HCT116 (cell line): ENCODE data around the gene SKA2. TPM values are rescaled to one million over a fixed set of nuclear protein-coding genes. Genes with fewer than 3 reads are reported as not detected.

Experiments used
- ATAC-seq: fragments of 200-7000 bp; cut with Tn5 transposase; 2 replicates; pipeline ENCODE4 v1.9.1; 2020; ENCODE audit warnings: mild to moderate bottlenecking, moderate library complexity
- BruUV-seq: library from RNA; stranded (reverse); fragments of 400-500 nt; replicated peaks from 2 replicates; lab custom pipeline; 2021; lab: Mats Ljungman, UMichigan
- CTCF ChIA-PET: fragments of 300-600 bp; sonication (Branson Sonifier 250); formaldehyde crosslinking; loops from one replicate; lab custom pipeline; 2021; ENCODE audit warnings: antibody characterized with exemption; lab: Charles Lee
- POLR2A ChIA-PET: fragments of 300-600, 350-600 bp; sonication (Branson Sonifier 250); formaldehyde crosslinking; loops from one replicate; lab custom pipeline; 2021; ENCODE audit warnings: antibody characterized with exemption; lab: Charles Lee
- RAD21 ChIA-PET, 2 experiments: fragments of 300-600 bp; sonication (Branson Sonifier 250); formaldehyde crosslinking; loops; one replicate each; lab custom pipeline; 2023; ENCODE audit warnings: low total read pairs in 2 of 2; ENCODE audit not compliant: uncharacterized antibody in 2 of 2, unreplicated experiment in 2 of 2, low non-redundant PET in 1 of 2; lab: Charles Lee
- DNase-seq: peaks from one replicate; pipeline ENCODE4 v3.0.0-alpha.2; 2010; ENCODE audit warnings: low read depth, low spot score
- H2AFZ ChIP-seq: fragments of 200-600 bp; shearing (Covaris generic), sonication (generic); 2 replicates; pipeline ENCODE4 v1.6.1; 2017; ENCODE audit warnings: low read depth, mixed run types, mixed read lengths, antibody characterized with exemption, low read length; ENCODE audit not compliant: poor library complexity, severe bottlenecking
- H3K27ac ChIP-seq: 2 replicates; pipeline ENCODE4 v1.5.1; 2012; ENCODE audit warnings: low read depth, low read length
- H3K27me3 ChIP-seq: fragments of 200-600 bp; sonication (generic); 2 replicates; pipeline ENCODE4 v1.6.1; 2016; ENCODE audit warnings: mixed run types, low read length, mixed read lengths; ENCODE audit not compliant: insufficient read depth
- H3K36me3 ChIP-seq, 2 experiments: fragments of 200-500 bp in 1 of 2; fragments of 200-600 bp in 1 of 2; sonication (Bioruptor generic) in 1 of 2; sonication (generic) in 1 of 2; 2 replicates each; pipeline versions ENCODE4 v1.5.1 to v1.6.1; 2014 to 2016; ENCODE audit warnings: low read length in 2 of 2, inconsistent platforms in 1 of 2, mixed read lengths in 1 of 2, mixed run types in 1 of 2; ENCODE audit not compliant: insufficient read depth in 2 of 2, control insufficient read depth in 1 of 2
- H3K4me1 ChIP-seq, 2 experiments: fragments of 200-600 bp in 1 of 2; sonication (generic) in 1 of 2; 2 replicates each; pipeline versions ENCODE4 v1.5.1 to v1.6.1; 2012 to 2017; ENCODE audit warnings: low read length in 2 of 2, inconsistent platforms in 1 of 2, mild to moderate bottlenecking in 1 of 2, mixed read lengths in 1 of 2, mixed run types in 1 of 2, moderate library complexity in 1 of 2; ENCODE audit not compliant: insufficient read depth in 2 of 2, control insufficient read depth in 1 of 2
- H3K4me2 ChIP-seq: fragments of 200-600 bp; sonication (generic); 2 replicates; pipeline ENCODE4 v1.6.1; 2017; ENCODE audit warnings: mixed run types, low read length, mixed read lengths
- H3K4me3 ChIP-seq, 2 experiments: fragments of 200-600 bp in 1 of 2; sonication (generic) in 1 of 2; replicated peaks in 1 of 2; 2 replicates each; pipeline ENCODE4 v1.5.1; 2011 to 2016; ENCODE audit warnings: low read length in 2 of 2, control low read depth in 1 of 2, low read depth in 1 of 2, mild to moderate bottlenecking in 1 of 2, mixed read lengths in 1 of 2, mixed run types in 1 of 2
- H3K79me2 ChIP-seq: fragments of 200-600 bp; sonication (generic); 2 replicates; pipeline ENCODE4 v1.6.1; 2017; ENCODE audit warnings: mild to moderate bottlenecking, mixed run types, low read length, moderate library complexity, mixed read lengths; ENCODE audit not compliant: insufficient read depth
- H3K9ac ChIP-seq: fragments of 200-600 bp; sonication (generic); 2 replicates; pipeline ENCODE4 v1.6.1; 2016; ENCODE audit warnings: low read length, mixed read lengths
- H3K9me2 ChIP-seq: fragments of 200-600 bp; sonication (generic), shearing (Covaris generic); 2 replicates; pipeline ENCODE4 v1.6.1; 2017; ENCODE audit warnings: mixed run types, mild to moderate bottlenecking, moderate library complexity; ENCODE audit not compliant: insufficient read depth
- H3K9me3 ChIP-seq, 2 experiments: fragments of 200-500 bp in 1 of 2; fragments of 200-600 bp in 1 of 2; sonication (Bioruptor generic) in 1 of 2; sonication (generic) in 1 of 2; 2 replicates each; pipeline ENCODE4 v1.6.1; 2014 to 2017; ENCODE audit warnings: low read length in 2 of 2, mixed read lengths in 2 of 2, inconsistent platforms in 1 of 2, low read depth in 1 of 2, mild to moderate bottlenecking in 1 of 2, mixed run types in 1 of 2, moderate library complexity in 1 of 2; ENCODE audit not compliant: control insufficient read depth in 1 of 2, insufficient read depth in 1 of 2
- H4K20me1 ChIP-seq: fragments of 200-600 bp; sonication (generic), shearing (Covaris generic); 2 replicates; pipeline ENCODE4 v1.6.1; 2017; ENCODE audit warnings: mixed run types, mild to moderate bottlenecking, moderate library complexity; ENCODE audit not compliant: insufficient read depth
- CBX3 ChIP-seq: IDR thresholded peaks from 2 replicates; pipeline ENCODE4 v1.6.1; 2012; ENCODE audit warnings: low read depth
- CEBPB ChIP-seq: IDR thresholded peaks from 2 replicates; pipeline ENCODE4 v1.6.1; 2012; ENCODE audit warnings: low read depth
- ELF1 ChIP-seq: IDR thresholded peaks from 2 replicates; pipeline ENCODE4 v1.6.1; 2012; ENCODE audit warnings: low read depth, borderline replicate concordance
- FOSL1 ChIP-seq: IDR thresholded peaks from 2 replicates; pipeline ENCODE4 v1.6.1; 2012; ENCODE audit warnings: low read depth
- POLR2A ChIP-seq: IDR thresholded peaks from 2 replicates; pipeline ENCODE4 v1.7.0; 2011; ENCODE audit warnings: borderline replicate concordance; ENCODE audit not compliant: insufficient read depth, insufficient read length; ENCODE audit errors: extremely low read depth
- SIN3A ChIP-seq: IDR thresholded peaks from 2 replicates; pipeline ENCODE4 v1.6.1; 2012; ENCODE audit warnings: low read depth
- SRF ChIP-seq: IDR thresholded peaks from 2 replicates; pipeline ENCODE4 v1.6.1; 2012; ENCODE audit warnings: low read depth
- ZFX ChIP-seq: fragments of 450-650 bp; IDR thresholded peaks from 2 replicates; pipeline ENCODE4 v1.6.1; 2017
- ZNF274 ChIP-seq: fragments of 200-500 bp; sonication (Bioruptor generic); IDR thresholded peaks from 2 replicates; pipeline ENCODE4 v1.6.1; 2014; ENCODE audit warnings: mild to moderate bottlenecking, low read depth, low read length, inconsistent platforms
- intact Hi-C: fragments of 100-400 bp; cut with micrococcal nuclease; formaldehyde crosslinking; loops from 2 replicates; pipeline ENCODE4 v1.10.0; 2022
- total RNA-seq: library from RNA; stranded (reverse); gene quantifications from one replicate; pipeline ENCODE4 v1.2.1, GENCODE V29; 2021; ENCODE audit not compliant: unreplicated experiment
- TF ChIP-seq, protein P1 (sequence below): IDR thresholded peaks from 2 replicates; pipeline ENCODE4 v1.6.1; 2012; ENCODE audit warnings: low read depth
- TF ChIP-seq, protein P2 (sequence below): IDR thresholded peaks from 2 replicates; pipeline ENCODE4 v1.6.1; 2012

SKA2 gene
- total RNA-seq, 1 experiment from 2014 or later, result 72.8 TPM

DNA sequence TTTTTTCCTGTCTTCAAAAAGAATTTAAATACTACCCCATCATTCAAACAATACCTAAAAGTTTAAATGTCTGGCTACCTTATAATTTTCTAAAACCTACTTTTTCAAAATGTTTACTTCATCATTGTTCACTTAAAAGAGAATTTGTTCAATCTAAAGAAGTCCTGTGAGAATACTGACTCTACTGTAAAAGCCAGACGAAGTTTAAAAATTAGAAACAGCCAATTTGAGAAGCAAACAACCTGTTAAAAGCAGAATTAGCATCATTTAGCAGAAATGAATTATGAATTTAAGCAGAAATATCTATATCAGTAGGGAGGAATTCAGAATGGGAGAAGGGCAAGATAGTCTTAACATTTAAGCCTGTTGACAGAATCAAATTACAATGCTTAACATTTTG, 2.1 kb downstream of the SKA2 start:
- ATAC-seq (no peak), DNase-seq (no peak)
- Histone ChIP-seq H3K79me2 (peaks cover 89% of the 10 kb centered on the region), H3K9me2 (no peaks in the 10 kb centered on the region), H3K27ac (no peak overlapping the region), H3K36me3 (no peaks in the 10 kb centered on the region), H3K4me2 (peak overlapping the region; percentile 86), H3K27me3 (no peaks in the 10 kb centered on the region), H3K4me1 (peaks cover 19 to 34% of the 10 kb centered on the region in 2 experiments), H3K9me3 (no peaks in the 10 kb centered on the region), H2AFZ (no peak overlapping the region), H3K9ac (peak overlapping the region; percentile 94), H4K20me1 (no peaks in the 10 kb centered on the region), H3K4me3 (peak overlapping the region; percentile 71 to 80; a peak in 3 of 4 replicates)
- ChIA-PET POLR2A (no interaction called here), CTCF (no interaction called here), RAD21 (no interaction called here)
- intact Hi-C loops, result no loop called here
- TF ChIP-seq SRF (no peak), ELF1 (no peak; the same call in 1 of the 2 replicates)
- TF ChIP-seq, protein P1, sequence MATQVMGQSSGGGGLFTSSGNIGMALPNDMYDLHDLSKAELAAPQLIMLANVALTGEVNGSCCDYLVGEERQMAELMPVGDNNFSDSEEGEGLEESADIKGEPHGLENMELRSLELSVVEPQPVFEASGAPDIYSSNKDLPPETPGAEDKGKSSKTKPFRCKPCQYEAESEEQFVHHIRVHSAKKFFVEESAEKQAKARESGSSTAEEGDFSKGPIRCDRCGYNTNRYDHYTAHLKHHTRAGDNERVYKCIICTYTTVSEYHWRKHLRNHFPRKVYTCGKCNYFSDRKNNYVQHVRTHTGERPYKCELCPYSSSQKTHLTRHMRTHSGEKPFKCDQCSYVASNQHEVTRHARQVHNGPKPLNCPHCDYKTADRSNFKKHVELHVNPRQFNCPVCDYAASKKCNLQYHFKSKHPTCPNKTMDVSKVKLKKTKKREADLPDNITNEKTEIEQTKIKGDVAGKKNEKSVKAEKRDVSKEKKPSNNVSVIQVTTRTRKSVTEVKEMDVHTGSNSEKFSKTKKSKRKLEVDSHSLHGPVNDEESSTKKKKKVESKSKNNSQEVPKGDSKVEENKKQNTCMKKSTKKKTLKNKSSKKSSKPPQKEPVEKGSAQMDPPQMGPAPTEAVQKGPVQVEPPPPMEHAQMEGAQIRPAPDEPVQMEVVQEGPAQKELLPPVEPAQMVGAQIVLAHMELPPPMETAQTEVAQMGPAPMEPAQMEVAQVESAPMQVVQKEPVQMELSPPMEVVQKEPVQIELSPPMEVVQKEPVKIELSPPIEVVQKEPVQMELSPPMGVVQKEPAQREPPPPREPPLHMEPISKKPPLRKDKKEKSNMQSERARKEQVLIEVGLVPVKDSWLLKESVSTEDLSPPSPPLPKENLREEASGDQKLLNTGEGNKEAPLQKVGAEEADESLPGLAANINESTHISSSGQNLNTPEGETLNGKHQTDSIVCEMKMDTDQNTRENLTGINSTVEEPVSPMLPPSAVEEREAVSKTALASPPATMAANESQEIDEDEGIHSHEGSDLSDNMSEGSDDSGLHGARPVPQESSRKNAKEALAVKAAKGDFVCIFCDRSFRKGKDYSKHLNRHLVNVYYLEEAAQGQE, result no peak
- BruUV-seq, result no TSS peak

DNA sequence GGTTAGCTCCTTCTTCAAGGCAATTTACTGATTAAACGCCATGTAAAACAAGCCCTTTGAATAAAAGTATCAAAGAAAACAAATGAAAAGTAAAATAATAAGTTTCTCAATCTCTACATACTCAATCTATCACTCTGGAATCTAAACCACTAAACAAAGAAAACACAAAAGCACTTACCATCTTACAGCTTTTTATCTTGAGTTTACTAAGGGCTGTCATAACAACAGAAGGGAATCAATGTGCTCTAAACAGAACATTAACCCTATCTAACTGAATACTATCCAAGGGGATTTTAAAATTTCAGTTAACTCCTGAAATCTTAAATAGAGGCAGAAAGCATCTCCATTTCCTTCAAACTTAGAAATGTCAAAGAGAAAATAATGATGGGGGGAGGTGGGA, 3.4 kb downstream of the SKA2 start:
- no peak overlapping the region for H3K4me3 ChIP-seq

More for the DNA sequence above, 3.4 kb downstream of the SKA2 start:
- intact Hi-C loops, result no loop called here
- ATAC-seq (no peak), DNase-seq (no peak)
- ChIA-PET CTCF (no interaction called here), RAD21 (no interaction called here), POLR2A (no interaction called here)
- Histone ChIP-seq H3K36me3 (no peaks in the 10 kb centered on the region), H3K4me2 (no peak overlapping the region), H3K4me1 (peaks cover 10 to 20% of the 10 kb centered on the region in 2 experiments), H3K9me2 (no peaks in the 10 kb centered on the region), H3K27me3 (no peaks in the 10 kb centered on the region), H3K27ac (no peak overlapping the region), H4K20me1 (no peaks in the 10 kb centered on the region), H3K79me2 (peaks cover 89% of the 10 kb centered on the region), H3K9ac (no peak overlapping the region), H2AFZ (no peak overlapping the region), H3K9me3 (no peaks in the 10 kb centered on the region)
- no TSS peak for BruUV-seq
- TF ChIP-seq SIN3A, result no peak
- no peak for TF ChIP-seq ZFX
- no peak for TF ChIP-seq FOSL1
- TF ChIP-seq ZNF274, result no peak
- TF ChIP-seq, protein P2, sequence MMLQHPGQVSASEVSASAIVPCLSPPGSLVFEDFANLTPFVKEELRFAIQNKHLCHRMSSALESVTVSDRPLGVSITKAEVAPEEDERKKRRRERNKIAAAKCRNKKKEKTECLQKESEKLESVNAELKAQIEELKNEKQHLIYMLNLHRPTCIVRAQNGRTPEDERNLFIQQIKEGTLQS, result no peak
- no peak for TF ChIP-seq CEBPB
- no peak for TF ChIP-seq POLR2A
- no peak for TF ChIP-seq ELF1
- no peak for TF ChIP-seq CBX3
